Fibroblast of pulmonary artery (primary cell): Measurements from ENCODE around the gene UMAD1.

Experiments
- DNase-seq: peaks from one replicate; pipeline ENCODE4 v3.0.0-alpha.2; 2010; ENCODE audit warnings: low read depth
- H3K4me3 ChIP-seq: replicated peaks from 2 replicates; pipeline ENCODE4 v1.5.1; 2011; ENCODE audit warnings: low read depth, mild to moderate bottlenecking, control low read depth, low read length, moderate library complexity
- TF ChIP-seq, protein P1 (sequence below): IDR thresholded peaks from 2 replicates; pipeline ENCODE4 v1.5.1; 2011; ENCODE audit warnings: mild to moderate bottlenecking, control low read depth, low read length, inconsistent platforms; ENCODE audit errors: missing control alignments

Gene UMAD1

DNA sequence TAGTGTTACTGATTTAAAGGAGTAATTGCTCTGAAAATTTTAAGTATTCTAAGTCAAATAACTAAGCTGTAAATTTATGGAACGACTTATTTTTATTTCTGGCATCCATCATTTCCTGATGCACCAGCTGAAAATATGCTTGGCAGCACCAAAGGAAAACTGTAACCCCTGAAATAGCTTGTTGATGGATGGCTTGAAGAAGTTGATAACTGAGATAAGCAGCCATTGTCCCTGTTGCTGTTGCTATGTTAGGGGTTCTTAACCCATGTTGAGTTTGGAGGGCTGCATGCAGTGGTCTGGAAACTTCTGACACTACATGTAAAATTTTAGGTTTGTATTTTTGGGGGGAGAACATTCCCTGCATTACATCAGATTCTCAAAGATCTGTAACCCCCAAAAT, 47.2 kb downstream of the UMAD1 start:
- TF ChIP-seq, protein P1, sequence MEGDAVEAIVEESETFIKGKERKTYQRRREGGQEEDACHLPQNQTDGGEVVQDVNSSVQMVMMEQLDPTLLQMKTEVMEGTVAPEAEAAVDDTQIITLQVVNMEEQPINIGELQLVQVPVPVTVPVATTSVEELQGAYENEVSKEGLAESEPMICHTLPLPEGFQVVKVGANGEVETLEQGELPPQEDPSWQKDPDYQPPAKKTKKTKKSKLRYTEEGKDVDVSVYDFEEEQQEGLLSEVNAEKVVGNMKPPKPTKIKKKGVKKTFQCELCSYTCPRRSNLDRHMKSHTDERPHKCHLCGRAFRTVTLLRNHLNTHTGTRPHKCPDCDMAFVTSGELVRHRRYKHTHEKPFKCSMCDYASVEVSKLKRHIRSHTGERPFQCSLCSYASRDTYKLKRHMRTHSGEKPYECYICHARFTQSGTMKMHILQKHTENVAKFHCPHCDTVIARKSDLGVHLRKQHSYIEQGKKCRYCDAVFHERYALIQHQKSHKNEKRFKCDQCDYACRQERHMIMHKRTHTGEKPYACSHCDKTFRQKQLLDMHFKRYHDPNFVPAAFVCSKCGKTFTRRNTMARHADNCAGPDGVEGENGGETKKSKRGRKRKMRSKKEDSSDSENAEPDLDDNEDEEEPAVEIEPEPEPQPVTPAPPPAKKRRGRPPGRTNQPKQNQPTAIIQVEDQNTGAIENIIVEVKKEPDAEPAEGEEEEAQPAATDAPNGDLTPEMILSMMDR, result no peak
- no peak for DNase-seq

DNA sequence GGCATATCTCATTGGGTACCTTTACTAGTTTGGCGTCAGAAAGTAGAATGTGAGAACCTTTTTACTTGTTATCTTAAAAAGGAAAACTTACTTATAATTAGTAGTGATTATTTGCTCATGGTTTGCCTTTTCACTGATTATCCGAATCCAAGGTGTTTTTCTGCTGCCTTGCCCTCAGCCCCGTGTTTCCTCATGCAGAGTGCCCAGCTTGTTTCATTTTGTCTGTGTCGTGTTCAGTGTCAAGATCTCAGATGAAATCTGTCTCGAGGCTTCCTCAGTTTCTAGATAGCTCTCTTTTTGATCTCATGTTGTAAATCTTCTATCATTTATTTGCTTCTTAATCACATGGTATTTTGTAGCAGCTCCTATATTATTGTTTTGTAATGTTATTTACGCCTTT, 47.8 kb downstream of the UMAD1 start:
- no peak overlapping the region for H3K4me3 ChIP-seq
- no peak for DNase-seq
- TF ChIP-seq, protein P1, result no peak

More for the DNA sequence above, 47.2 kb downstream of the UMAD1 start:
- no peak overlapping the region for H3K4me3 ChIP-seq

DNA sequence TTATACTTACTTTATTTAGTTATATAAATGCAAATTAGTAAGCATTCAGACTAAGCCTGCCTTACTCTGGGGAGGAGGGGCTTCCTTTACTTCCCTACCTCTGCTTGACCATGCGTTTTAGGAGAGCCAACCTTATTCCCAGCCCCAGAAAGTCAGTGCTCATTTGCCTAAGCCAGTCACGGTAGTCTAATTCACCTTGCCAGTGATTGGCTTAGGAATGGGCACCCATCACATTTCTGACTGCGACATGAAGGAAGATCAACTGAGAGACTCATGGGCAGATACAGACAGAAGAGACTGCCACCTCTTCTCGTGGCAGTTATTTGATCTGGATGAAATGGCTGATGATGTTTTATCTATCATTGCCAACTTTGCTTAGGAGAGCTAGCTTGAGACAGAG, 48.4 kb downstream of the UMAD1 start:
- no peak for DNase-seq
- H3K4me3 ChIP-seq, result no peak overlapping the region
- TF ChIP-seq, protein P1, result no peak

DNA sequence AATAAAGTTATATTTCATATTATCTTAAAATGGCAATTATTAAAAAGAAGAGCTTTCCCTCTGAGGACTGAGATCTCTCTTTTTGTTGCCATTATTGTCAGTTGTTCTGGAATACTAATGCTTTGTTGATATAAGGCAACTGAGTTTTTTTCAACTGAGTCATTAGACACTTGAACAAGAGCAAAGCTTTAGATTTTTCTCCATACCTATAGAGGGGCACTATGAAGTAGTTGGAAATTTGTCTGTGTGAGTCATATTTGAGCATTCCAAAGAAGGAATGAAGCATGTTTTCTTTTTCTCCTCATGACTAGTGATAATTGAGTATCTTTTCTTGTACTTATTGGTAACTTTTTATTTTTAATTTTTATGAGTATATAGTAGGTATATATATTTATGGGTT, 53.3 kb downstream of the UMAD1 start:
- no peak overlapping the region for H3K4me3 ChIP-seq
- TF ChIP-seq, protein P1, result no peak
- DNase-seq, result peak; percentile 72

DNA sequence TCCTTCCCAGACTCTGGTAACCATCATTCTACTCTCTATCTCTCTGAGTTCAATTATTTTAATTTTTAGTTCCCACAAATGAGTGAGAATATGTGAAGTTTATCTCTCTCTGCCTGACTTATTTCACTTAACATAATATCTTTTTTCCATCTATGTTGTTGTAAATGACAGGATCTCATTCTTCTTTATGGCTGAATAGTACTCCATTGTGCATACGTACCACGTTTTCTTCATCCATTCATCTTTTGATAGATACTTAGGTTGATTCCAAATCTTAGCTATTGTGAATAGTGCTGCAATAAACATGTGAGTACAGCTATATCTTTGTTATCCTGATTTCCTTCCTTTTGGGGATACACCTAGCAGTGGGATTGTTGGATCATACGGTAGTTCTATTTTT, 54.0 kb downstream of the UMAD1 start:
- no peak overlapping the region for H3K4me3 ChIP-seq
- TF ChIP-seq, protein P1, result no peak
- no peak for DNase-seq

DNA sequence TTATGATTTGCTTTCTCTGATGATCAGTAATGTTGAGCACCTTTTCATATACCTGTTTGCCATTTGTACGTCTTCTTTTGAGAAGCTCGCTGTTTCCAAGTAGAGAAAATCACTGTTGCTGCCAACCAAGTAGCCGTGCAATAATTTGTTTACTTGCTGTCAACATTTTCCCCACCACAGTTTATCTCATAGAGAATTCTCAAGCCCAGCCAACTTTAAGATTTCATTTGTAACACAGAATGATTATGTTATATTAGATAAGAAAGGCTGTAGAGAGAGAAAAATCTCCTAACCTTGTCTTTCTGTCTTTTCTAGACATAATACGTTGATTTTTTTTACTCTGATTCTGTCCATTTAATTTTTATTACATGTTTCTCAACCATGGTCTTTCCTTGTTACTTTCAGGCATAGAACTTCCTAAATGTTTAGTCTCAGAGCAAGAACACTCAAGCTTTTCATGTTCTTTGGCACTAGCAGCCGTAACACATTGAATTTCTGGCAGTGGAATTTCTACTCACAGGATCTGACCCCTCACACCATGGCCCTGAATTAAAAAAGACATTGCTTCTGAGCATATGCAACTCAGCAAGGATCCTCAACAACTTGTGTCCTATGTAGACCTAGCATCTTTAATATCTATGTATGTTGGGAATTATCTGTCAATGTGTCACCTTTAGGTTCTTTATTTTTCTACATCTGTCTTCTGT, 54.7 kb downstream of the UMAD1 start:
- DNase-seq, result no peak
- no peak overlapping the region for H3K4me3 ChIP-seq
- TF ChIP-seq, protein P1, result no peak
